GM12891 (cell line): Measurements from ENCODE around the gene CDK6.

Experiments used
- PAX5 ChIP-seq: IDR thresholded peaks from 2 replicates; pipeline ENCODE4 v1.6.1; 2011; ENCODE audit warnings: low read length, moderate library complexity, mild to moderate bottlenecking; ENCODE audit not compliant: insufficient read depth, severe bottlenecking
- POLR2A ChIP-seq: IDR thresholded peaks from 2 replicates; pipeline ENCODE4 v1.6.1; 2011; ENCODE audit warnings: low read depth, low read length, control low read depth
- POLR2AphosphoS5 ChIP-seq: IDR thresholded peaks from 2 replicates; pipeline ENCODE4 v1.6.1; 2011; ENCODE audit warnings: low read depth, low read length, control low read depth
- POU2F2 ChIP-seq: IDR thresholded peaks from 2 replicates; pipeline ENCODE4 v1.6.1; 2011; ENCODE audit warnings: low read depth, mild to moderate bottlenecking, control low read depth, low read length, moderate library complexity
- SPI1 ChIP-seq: IDR thresholded peaks from 2 replicates; pipeline ENCODE4 v1.6.1; 2011; ENCODE audit warnings: low read depth, low read length, control low read depth
- TAF1 ChIP-seq: IDR thresholded peaks from 2 replicates; pipeline ENCODE4 v1.6.1; 2011; ENCODE audit warnings: low read depth, low read length, control low read depth

DNA sequence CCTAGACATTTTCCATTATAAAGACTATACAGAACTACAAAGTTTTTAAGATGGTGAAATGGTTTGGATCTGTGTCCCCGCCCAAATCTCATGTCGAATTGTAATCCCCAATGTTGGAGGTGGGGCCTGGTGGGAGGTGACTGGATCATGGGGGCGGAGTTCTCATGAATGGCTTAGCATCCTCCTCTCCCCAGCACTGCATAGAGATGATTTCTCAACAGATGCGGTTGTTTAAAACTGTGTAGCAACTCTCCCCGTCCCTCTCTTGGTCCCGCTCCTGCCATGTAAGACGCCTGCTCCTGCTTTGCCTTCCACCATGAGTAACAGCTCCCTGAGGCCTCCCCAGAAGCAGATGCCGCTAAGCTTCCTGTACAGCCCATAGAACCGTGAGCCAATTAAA lies 247.8 kb downstream of the CDK6 start:
- TF ChIP-seq POLR2AphosphoS5 (no peak), POLR2A (no peak), POU2F2 (no peak), TAF1 (no peak), SPI1 (no peak), PAX5 (no peak)
